SK-N-SH (cell line): Measurements from ENCODE around the gene NTRK2.

Source experiments
- CTCF ChIP-seq: fragments of 200-600 bp; sonication (generic); IDR thresholded peaks from 2 replicates; pipeline ENCODE4 v1.6.1; 2017; ENCODE audit warnings: antibody characterized with exemption, mild to moderate bottlenecking, moderate library complexity
- GATA2 ChIP-seq: sonication (generic); formaldehyde crosslinking; IDR thresholded peaks from 2 replicates; pipeline ENCODE4 v1.5.0; 2020; ENCODE audit warnings: mild to moderate bottlenecking, missing genetic modification reagents
- JUND ChIP-seq: IDR thresholded peaks from 2 replicates; pipeline ENCODE4 v1.4.0; 2012
- MXI1 ChIP-seq: IDR thresholded peaks from 2 replicates; pipeline ENCODE4 v1.6.1; 2012; ENCODE audit warnings: mild to moderate bottlenecking, low read depth, low read length, improper control_type of control experiment
- NFIC ChIP-seq: IDR thresholded peaks from 2 replicates; pipeline ENCODE4 v1.4.0; 2012; ENCODE audit warnings: borderline replicate concordance
- RFX5 ChIP-seq: IDR thresholded peaks from 2 replicates; pipeline ENCODE4 v1.6.1; 2012; ENCODE audit warnings: mild to moderate bottlenecking, improper control_type of control experiment, low read length
- TCF12 ChIP-seq: IDR thresholded peaks from 2 replicates; pipeline ENCODE4 v1.4.0; 2012
- USF1 ChIP-seq: IDR thresholded peaks from 2 replicates; pipeline ENCODE4 v1.4.0; 2012; ENCODE audit warnings: low read depth, borderline replicate concordance

DNA sequence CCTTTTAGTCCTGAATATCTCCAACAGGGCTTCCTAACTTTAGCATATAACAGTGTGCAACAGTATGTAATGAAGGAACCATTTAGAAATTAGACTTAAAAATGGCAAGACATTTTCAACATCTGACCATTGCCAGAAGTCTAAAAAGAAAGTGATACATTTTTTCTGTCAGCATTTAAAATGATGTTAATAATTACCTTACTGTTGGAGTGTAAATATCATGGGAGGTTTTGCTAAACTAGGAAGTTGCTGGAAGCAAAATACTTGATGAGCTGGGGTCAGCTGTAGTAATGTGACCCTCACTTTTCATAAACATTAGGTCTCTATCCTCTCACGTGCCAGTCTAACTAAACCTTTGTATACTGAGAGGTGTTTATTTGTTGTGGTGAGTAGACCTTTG lies 68.8 kb downstream of the NTRK2 start:
- TF ChIP-seq NFIC (no peak), RFX5 (no peak), GATA2 (CRISPR knock-in tag) (no peak), CTCF (no peak), JUND (no peak), TCF12 (no peak), USF1 (no peak), MXI1 (no peak)
